Measurements from ENCODE around the gene PAN3.

DNA sequence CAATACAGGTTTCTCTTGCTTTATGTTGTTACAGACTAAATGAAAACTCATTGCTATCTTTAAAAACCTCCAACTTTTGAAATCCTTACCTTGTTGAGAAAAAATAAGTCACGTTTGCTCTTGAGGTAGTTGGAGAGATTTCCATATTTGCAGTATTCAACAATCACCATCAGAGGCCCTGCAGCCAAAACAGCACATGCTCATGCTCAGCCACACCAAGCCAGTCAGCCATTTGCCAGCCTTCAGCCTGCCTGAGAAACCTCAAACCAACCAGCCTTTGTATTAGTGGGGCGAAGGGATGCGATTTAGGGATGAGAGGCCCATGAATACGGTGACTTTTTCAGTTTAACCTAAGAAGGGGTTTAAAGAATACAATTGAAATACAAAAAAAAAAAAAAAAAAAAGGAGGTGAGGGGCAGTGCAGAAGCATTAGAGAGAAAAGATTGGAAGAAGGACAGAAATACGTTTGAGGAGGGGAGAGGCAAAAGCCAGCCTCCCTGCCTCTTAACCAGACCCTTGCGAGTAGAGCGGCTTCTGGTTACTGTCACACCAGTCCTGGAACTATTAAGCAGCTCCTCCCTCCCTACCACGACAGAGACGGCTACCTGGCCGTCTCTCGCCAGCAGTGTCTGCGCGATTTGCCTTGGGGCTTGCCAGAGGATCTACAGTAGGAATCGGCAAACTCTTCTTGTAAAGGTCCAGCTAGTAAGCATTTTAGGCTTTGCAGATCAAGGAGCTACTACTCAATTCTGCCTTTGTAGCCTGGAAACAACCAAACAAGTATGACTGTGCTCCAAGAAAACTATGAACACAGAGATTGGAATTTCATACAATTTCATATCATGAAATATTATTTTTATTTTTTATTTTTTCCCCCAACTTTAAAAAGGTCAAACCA, 189.3 kb downstream of the PAN3 start:
- TF ChIP-seq EZH2 (IDR thresholded peaks at IDR 0.05; ENCODE audit: insufficient read depth, poor library complexity, severe bottlenecking), result no peak
- no peak for TF ChIP-seq EZH2phosphoT487 (IDR thresholded peaks at IDR 0.05; ENCODE audit: insufficient read depth, low read depth)
